HG03095 (cell line): ENCODE data around the gene SLC6A11.

ENCODE experiments used
- ATAC-seq: cut with Tn5 transposase; IDR thresholded peaks from one replicate; pipeline ENCODE4 v1.9.1; 2021; ENCODE audit warnings: moderate library complexity; ENCODE audit not compliant: unreplicated experiment

SLC6A11 gene

DNA sequence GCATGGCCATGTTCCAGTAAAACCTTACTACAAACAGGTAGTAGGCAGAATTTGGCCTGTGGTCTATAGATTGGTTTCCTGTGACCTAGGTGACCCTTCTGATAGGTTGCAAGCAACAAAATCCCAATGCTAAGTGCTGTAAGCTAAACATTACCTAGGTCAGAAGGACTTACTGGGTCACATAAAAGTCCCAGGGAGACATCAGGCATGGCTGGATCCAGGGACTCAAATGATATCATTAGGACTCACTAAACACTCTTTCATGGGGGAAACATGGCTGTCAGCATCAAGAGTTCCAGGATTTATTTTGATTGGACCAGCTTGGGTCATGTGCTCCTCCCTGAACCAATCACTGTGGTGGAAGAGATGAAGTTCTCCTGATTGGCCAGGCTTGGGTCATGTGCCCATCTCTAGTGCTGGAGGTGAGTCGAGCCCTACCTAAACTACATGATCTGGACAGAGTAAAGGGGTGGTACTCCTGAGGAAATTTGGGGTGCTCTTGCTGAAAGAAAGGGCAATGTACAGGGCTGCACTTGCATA, 159.7 kb downstream of the SLC6A11 start:
- no peak for ATAC-seq

DNA sequence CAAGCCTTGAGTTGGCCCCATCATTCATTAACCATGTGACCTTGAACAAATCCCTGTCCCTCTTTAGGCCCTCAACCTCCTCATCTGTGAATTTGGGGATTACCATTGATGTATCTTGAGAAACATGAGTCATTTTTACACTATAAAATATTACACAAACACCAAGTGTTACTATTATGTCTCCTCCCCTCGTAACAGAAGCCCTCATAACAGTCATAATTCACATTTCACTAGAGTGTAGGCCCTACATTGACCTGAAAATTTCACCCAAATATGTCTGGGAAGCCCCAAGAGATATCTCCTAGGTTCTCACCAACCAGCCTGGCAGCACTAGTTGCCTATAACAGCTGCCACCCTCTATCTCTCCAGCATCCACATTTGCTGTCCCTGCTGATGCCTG, 160.7 kb downstream of the SLC6A11 start:
- ATAC-seq: no peak

DNA sequence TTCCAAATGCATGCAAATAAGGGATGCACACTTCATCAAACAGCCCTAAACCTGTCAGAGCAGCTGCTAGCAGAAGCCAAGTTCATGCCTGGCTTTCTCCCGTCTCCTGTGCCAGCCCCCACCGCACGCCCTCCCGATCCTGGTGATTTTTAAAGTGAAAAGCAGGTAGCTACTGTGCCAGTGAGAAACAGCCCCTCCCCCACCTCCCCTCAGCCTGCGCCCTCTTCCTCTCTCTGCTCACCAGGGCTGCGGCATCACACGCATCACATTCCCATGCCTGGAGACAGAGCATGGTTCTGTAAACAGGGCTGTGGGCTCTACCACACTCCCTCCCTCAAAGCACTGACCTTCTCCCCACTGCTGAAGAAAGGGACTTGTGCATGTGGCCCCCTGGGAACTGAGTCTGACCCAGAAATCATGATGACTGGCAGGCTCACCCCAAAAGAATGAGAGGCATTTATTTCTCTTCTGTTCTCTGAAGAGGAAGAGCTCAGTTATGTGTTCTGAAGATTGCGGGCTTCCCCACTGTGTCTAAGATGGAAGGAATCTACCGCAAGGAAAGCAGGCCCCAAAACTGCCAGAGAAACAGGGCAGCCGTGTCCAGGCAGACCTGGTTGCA, 162.0 kb downstream of the SLC6A11 start:
- no peak for ATAC-seq

- no peak for ATAC-seq
These were observed 162.9 kb downstream of the SLC6A11 start for GRCh38 chr3:10978956-10979355.

DNA sequence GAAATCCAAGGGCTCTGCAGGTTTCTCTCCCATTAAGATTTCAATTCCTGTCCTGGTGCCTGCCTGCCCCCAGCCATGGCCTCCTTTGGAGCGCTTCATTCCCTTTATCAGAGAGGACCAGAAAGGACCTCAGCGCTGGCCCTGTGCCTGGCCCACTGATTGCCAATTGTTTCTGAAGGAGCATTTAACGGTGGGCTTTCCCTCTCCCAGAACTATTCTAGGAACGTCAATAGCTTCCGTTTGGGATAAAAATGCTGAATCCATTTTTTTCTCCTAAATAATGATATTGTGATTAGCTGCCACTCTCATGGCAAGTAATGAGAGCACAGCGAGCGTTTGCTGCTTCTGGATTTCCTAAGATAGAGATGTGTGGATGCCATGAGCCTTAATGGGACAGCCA, 164.3 kb downstream of the SLC6A11 start:
- no peak for ATAC-seq

DNA sequence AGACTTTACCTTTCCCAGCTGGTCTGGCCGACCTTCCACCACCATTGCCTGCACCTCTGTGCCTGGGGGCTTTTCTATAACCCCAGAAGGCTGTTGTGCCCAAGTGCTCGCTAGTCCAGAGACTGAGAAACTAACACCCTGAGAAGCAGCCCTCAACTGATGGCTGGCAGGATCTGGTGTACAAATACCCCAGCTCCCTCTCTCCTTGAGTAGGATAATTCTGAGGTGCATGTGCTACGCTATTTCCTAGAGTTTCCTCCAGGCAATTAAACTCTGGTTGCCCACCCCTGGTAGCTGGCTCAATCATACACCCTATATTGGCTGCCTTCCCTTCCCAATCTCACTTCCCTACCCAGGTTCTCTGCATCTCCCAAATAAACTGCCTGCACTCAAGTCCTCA, 165.0 kb downstream of the SLC6A11 start:
- no peak for ATAC-seq

DNA sequence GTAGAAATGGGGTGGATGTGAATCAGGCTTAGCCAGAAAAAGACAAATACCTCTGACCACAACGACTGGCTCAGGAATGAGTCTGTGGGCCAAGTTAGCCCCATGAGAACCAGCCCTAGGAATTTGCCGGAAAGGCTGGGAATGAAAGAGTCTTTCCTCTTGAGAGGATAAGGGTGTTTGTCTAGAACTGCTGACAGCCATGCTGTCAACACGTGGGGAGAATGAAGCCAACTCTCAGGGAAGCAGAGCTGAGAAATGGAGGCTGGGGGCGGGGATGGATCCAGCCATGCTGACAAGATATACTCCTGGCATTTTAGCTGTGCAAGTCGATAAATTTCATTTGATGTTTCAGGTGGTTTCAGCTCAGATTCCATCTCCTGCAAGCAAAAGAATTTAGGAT, 165.9 kb downstream of the SLC6A11 start:
- no peak for ATAC-seq

DNA sequence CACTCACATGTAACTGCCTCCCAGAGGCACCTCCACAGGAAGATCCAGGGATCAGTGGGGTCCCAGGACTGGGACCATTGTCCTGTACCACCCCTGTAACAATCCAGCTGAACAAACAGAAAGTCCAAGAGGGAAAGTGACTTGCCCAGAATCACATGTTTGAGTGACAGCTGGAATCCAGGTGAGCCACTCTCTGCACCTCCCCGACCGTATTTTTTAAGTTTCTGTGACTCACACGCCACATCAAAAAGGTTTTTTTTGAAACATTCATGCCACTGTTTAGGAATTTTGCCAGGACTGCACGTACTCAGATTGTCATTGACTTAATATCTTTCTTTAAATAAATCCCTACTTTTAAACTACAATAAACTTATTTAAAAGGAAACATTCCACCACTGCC, 166.8 kb downstream of the SLC6A11 start:
- no peak for ATAC-seq

DNA sequence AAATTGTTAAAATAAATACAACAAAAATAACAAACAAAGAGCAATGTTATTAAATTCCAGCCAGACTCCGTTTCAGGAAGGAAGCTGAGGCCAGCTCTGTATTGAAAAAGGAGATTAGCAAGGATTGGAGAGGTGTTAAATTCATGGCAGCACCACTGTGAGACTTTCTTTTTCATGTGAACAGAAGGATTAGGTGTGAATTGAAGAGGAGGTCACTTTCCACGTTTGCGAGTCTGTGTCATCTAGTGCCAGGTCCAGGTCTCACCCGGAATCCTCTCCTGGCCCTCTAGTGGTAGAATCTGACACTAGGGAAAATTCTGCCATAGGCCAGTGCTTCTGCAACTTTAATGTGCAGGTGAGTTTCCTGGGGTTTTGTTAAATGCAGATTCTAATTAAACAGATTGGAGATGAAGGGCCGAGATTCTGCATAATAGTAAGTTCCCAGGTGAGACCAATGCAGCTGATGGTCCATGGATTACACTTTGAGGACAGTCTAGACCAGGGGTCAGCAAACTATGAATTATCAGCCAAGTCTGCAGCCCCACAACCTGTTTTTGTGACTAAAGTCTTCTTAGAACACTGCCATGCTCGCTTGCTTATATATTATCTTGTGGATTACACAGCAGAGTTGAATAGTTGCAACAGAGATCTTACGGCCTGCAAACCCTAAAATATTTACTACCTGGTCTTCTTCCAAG, 167.3 kb downstream of the SLC6A11 start:
- no peak for ATAC-seq

GRCh38 chr3:10984371-10984896, 168.4 kb downstream of the SLC6A11 start:
- no peak for ATAC-seq

GRCh38 chr3:10985181-10985580, 169.2 kb downstream of the SLC6A11 start:
- no peak for ATAC-seq

- ATAC-seq: no peak
These were observed 170.6 kb downstream of the SLC6A11 start for GRCh38 chr3:10986592-10986991.

DNA sequence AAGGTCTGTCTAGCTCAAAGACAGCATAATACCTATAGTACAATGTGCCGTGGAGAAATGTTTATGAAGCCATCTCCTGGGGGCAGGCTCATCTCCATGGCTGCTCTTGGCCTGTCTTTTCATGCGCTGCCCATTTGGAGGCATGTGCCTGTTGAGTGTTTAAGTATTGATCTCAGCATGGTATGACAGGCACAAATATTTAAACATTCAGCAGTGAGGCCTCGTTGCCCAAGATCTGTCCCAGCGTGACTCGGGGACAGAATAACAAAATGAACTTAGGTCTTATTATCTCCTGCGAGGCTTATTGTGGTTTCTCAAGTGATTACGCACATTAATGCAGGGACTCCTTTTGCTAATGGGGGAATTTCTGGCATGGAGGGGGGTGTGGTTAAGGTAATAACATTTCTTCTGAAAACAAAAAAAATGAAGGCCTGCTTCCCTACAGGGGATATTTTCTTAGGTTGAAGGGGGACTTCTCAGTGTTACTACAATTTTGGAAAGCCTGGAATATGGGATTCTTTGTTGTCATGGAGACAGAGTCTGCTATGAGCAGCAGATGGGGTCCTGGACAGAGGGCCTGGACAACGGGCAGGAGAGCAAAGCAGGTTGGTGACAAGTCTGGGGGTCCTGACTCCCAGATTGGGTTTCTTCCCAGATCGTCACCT, 172.1 kb downstream of the SLC6A11 start:
- no peak for ATAC-seq

DNA sequence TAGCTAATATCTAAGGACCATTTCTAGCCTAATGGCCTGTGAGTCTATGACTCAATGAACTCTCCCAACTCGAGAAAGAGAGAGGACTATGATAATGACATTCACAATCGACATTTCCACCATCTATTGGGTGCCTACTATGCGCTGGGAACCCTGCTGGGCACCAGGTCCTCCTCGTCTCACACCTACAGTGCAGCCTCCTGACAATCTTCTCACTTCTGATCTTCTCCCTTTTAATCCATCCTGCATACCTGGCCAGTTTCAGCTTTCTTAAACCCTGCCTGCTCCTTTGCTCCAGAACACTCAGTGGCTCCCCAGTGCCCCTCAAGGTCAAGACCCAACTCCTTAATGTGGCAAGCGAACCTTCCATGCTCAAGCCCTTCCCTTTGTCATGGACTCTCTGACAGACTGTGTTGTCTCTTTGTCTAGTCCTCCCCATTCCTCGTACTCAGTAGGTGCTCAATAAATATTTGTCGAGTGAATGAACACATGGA, 173.0 kb downstream of the SLC6A11 start:
- no peak for ATAC-seq
